WTC11 (cell line): ENCODE data around the gene PDCD10. TPM values are rescaled to one million over a fixed set of nuclear protein-coding genes. Genes with fewer than 3 reads are reported as not detected.

ENCODE experiments used
- ATAC-seq: fragments of 200-7000 bp; cut with Tn5 transposase; 2 replicates; pipeline ENCODE4 v1.10.0; 2021; ENCODE audit warnings: mild to moderate bottlenecking, moderate library complexity
- CTCF ChIA-PET: fragments of 300-600 bp; sonication (Branson Sonifier 250); formaldehyde crosslinking; loops from one replicate; lab custom pipeline; 2021; ENCODE audit warnings: antibody characterized with exemption; lab: Charles Lee
- POLR2A ChIA-PET: fragments of 350-600 bp; sonication (Branson Sonifier 250); formaldehyde crosslinking; loops from one replicate; lab custom pipeline; 2021; ENCODE audit warnings: antibody characterized with exemption; lab: Charles Lee
- DNase-seq: peaks from one replicate; pipeline ENCODE4 v3.0.0; 2021; ENCODE audit warnings: low spot score
- H3K27ac Mint-ChIP-seq: 2 replicates; pipeline ENCODE4 v1.8.0; 2021; ENCODE audit warnings: mixed read lengths
- H3K27me3 Mint-ChIP-seq: 2 replicates; pipeline ENCODE4 v1.8.0; 2021; ENCODE audit warnings: low read depth, mild to moderate bottlenecking, moderate library complexity, mixed read lengths
- H3K36me3 Mint-ChIP-seq: 2 replicates; pipeline ENCODE4 v1.8.0; 2021; ENCODE audit warnings: mixed read lengths
- H3K4me1 Mint-ChIP-seq: 2 replicates; pipeline ENCODE4 v1.8.0; 2022; ENCODE audit warnings: mixed read lengths
- H3K4me3 Mint-ChIP-seq: 2 replicates; pipeline ENCODE4 v1.8.0; 2021; ENCODE audit warnings: mild to moderate bottlenecking, moderate library complexity, mixed read lengths
- H3K9me3 Mint-ChIP-seq: 2 replicates; pipeline ENCODE4 v1.8.0; 2021; ENCODE audit warnings: mixed read lengths
- CREB1 ChIP-seq: sonication (generic); formaldehyde crosslinking; IDR thresholded peaks from 2 replicates; pipeline ENCODE4 v1.8.0; 2023; ENCODE audit warnings: mild to moderate bottlenecking, missing genetic modification reagents
- ELF4 ChIP-seq: sonication (generic); formaldehyde crosslinking; IDR thresholded peaks from 2 replicates; pipeline ENCODE4 v1.8.1; 2022; ENCODE audit warnings: low read depth, mild to moderate bottlenecking, moderate library complexity, missing genetic modification reagents
- FOXJ3 ChIP-seq: sonication (generic); formaldehyde crosslinking; IDR thresholded peaks from 2 replicates; pipeline ENCODE4 v1.9.0; 2021; ENCODE audit warnings: missing genetic modification reagents, mild to moderate bottlenecking, borderline replicate concordance
- FOXK1 ChIP-seq: sonication (generic); formaldehyde crosslinking; IDR thresholded peaks from 2 replicates; pipeline ENCODE4 v1.8.0; 2022; ENCODE audit warnings: mild to moderate bottlenecking, moderate library complexity, missing genetic modification reagents
- GRHL2 ChIP-seq: fragments of 250-450 bp; sonication (Bioruptor Pico); IDR thresholded peaks from 2 replicates; pipeline ENCODE4 v1.8.0; 2022; ENCODE audit warnings: mild to moderate bottlenecking, moderate library complexity; ENCODE audit not compliant: insufficient replicate concordance, severe bottlenecking
- HMGA2 ChIP-seq: fragments of 250-450 bp; sonication (Bioruptor Pico); IDR thresholded peaks from 2 replicates; pipeline ENCODE4 v1.4.0; 2021; ENCODE audit warnings: mild to moderate bottlenecking, moderate library complexity
- IRF2 ChIP-seq: sonication (generic); formaldehyde crosslinking; IDR thresholded peaks from 2 replicates; pipeline ENCODE4 v1.8.0; 2022; ENCODE audit warnings: low read depth, missing genetic modification reagents, borderline replicate concordance
- NR3C1 ChIP-seq: sonication (generic); formaldehyde crosslinking; conservative IDR thresholded peaks from 2 replicates; pipeline ENCODE4 v1.8.1; 2023; ENCODE audit warnings: low read depth, mild to moderate bottlenecking, missing genetic modification reagents
- OVOL2 ChIP-seq: fragments of 250-450 bp; sonication (Bioruptor Pico); IDR thresholded peaks from 2 replicates; pipeline ENCODE4 v1.9.0; 2021; ENCODE audit warnings: mild to moderate bottlenecking, borderline replicate concordance
- SMAD4 ChIP-seq: sonication (generic); formaldehyde crosslinking; IDR thresholded peaks from 2 replicates; pipeline ENCODE4 v1.8.0; 2022; ENCODE audit warnings: mild to moderate bottlenecking, missing genetic modification reagents
- ZNF121 ChIP-seq: sonication (generic); formaldehyde crosslinking; IDR thresholded peaks from 2 replicates; pipeline ENCODE4 v1.8.0; 2023; ENCODE audit warnings: missing genetic modification reagents
- ZNF219 ChIP-seq: sonication (generic); formaldehyde crosslinking; IDR thresholded peaks from 2 replicates; pipeline ENCODE4 v1.8.0; 2023; ENCODE audit warnings: missing genetic modification reagents, mild to moderate bottlenecking, borderline replicate concordance
- ZNF232 ChIP-seq: sonication (generic); formaldehyde crosslinking; IDR thresholded peaks from 2 replicates; pipeline ENCODE4 v1.8.0; 2022; ENCODE audit warnings: mild to moderate bottlenecking, missing genetic modification reagents
- total RNA-seq: library from RNA; stranded (reverse); gene quantifications from 3 replicates; pipeline ENCODE4 v1.2.3, GENCODE V29; 2021
- TF ChIP-seq, protein P1 (sequence below): sonication (generic); formaldehyde crosslinking; IDR thresholded peaks from 2 replicates; pipeline ENCODE4 v1.8.0; 2023; ENCODE audit warnings: missing genetic modification reagents, mild to moderate bottlenecking, borderline replicate concordance
- TF ChIP-seq, protein P2 (sequence below): sonication (generic); formaldehyde crosslinking; IDR thresholded peaks from 2 replicates; pipeline ENCODE4 v1.8.1; 2022; ENCODE audit warnings: mild to moderate bottlenecking, moderate library complexity, missing genetic modification reagents
- TF ChIP-seq, protein P3 (sequence below): sonication (generic); formaldehyde crosslinking; IDR thresholded peaks from 2 replicates; pipeline ENCODE4 v1.8.1; 2022; ENCODE audit warnings: low read depth, mild to moderate bottlenecking, moderate library complexity, missing genetic modification reagents, borderline replicate concordance
- TF ChIP-seq, protein P4 (sequence below): sonication (generic); formaldehyde crosslinking; IDR thresholded peaks from 2 replicates; pipeline ENCODE4 v1.8.0; 2022; ENCODE audit warnings: mild to moderate bottlenecking, missing genetic modification reagents
- TF ChIP-seq, protein P5 (sequence below): sonication (generic); formaldehyde crosslinking; IDR thresholded peaks from 2 replicates; pipeline ENCODE4 v1.8.0; 2023; ENCODE audit warnings: missing genetic modification reagents
- TF ChIP-seq, protein P6 (sequence below): sonication (generic); formaldehyde crosslinking; conservative IDR thresholded peaks from 2 replicates; pipeline ENCODE4 v1.8.1; 2022; ENCODE audit warnings: mild to moderate bottlenecking, missing genetic modification reagents
- TF ChIP-seq, protein P7 (sequence below): sonication (generic); formaldehyde crosslinking; IDR thresholded peaks from 2 replicates; pipeline ENCODE4 v1.8.1; 2023; ENCODE audit warnings: mild to moderate bottlenecking, missing genetic modification reagents, moderate library complexity
- TF ChIP-seq, protein P8 (sequence below): fragments of 250-450 bp; sonication (Bioruptor Pico); conservative IDR thresholded peaks from 2 replicates; pipeline ENCODE4 v1.9.0; 2021; ENCODE audit warnings: mild to moderate bottlenecking

PDCD10 gene
- total RNA-seq, 1 experiment from 2014 or later, result 60.8 TPM

DNA sequence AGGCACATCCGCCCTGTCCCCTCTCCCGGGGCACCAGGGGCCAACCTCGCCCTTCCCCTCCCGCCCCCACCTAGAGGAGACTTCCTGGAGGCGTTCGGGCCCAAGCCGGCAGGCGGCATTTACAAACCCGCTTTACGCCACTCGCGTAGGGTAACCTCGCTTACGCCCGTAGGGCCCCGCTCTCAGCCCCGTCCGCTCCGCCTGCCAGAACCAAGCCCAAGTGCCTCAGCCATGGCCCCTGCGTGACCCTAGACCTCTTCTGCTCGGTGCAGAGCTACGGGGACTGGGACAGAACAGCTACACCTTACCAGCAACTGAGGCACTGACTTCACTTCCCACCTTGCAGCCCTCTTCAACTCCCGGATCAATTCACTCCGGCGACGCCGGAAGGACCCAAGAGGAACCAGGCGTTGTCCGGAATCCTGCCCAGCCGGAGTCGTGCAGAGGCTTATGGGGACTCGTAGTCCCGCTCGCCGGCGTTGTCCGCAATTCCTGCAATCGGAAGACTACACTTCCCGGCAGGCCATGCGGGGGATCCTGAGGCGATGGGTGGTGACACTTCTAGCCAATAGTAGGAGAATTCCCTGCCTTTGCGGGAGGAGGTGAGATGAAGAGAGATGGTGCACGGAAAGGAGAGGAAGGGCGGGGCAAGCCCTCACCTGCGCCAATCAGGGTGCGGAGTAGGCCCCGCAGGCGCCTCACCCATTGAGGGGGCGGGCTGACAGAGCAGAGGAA lies at the start of gene PDCD10 (continued):
- TF ChIP-seq, protein P1, sequence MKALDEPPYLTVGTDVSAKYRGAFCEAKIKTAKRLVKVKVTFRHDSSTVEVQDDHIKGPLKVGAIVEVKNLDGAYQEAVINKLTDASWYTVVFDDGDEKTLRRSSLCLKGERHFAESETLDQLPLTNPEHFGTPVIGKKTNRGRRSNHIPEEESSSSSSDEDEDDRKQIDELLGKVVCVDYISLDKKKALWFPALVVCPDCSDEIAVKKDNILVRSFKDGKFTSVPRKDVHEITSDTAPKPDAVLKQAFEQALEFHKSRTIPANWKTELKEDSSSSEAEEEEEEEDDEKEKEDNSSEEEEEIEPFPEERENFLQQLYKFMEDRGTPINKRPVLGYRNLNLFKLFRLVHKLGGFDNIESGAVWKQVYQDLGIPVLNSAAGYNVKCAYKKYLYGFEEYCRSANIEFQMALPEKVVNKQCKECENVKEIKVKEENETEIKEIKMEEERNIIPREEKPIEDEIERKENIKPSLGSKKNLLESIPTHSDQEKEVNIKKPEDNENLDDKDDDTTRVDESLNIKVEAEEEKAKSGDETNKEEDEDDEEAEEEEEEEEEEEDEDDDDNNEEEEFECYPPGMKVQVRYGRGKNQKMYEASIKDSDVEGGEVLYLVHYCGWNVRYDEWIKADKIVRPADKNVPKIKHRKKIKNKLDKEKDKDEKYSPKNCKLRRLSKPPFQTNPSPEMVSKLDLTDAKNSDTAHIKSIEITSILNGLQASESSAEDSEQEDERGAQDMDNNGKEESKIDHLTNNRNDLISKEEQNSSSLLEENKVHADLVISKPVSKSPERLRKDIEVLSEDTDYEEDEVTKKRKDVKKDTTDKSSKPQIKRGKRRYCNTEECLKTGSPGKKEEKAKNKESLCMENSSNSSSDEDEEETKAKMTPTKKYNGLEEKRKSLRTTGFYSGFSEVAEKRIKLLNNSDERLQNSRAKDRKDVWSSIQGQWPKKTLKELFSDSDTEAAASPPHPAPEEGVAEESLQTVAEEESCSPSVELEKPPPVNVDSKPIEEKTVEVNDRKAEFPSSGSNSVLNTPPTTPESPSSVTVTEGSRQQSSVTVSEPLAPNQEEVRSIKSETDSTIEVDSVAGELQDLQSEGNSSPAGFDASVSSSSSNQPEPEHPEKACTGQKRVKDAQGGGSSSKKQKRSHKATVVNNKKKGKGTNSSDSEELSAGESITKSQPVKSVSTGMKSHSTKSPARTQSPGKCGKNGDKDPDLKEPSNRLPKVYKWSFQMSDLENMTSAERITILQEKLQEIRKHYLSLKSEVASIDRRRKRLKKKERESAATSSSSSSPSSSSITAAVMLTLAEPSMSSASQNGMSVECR, result peak; percentile 11; the same call in 1 of the 2 replicates
- TF ChIP-seq, protein P2, sequence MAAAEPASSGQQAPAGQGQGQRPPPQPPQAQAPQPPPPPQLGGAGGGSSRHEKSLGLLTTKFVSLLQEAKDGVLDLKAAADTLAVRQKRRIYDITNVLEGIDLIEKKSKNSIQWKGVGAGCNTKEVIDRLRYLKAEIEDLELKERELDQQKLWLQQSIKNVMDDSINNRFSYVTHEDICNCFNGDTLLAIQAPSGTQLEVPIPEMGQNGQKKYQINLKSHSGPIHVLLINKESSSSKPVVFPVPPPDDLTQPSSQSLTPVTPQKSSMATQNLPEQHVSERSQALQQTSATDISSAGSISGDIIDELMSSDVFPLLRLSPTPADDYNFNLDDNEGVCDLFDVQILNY, result no peak; the same call in 1 of the 2 replicates

DNA sequence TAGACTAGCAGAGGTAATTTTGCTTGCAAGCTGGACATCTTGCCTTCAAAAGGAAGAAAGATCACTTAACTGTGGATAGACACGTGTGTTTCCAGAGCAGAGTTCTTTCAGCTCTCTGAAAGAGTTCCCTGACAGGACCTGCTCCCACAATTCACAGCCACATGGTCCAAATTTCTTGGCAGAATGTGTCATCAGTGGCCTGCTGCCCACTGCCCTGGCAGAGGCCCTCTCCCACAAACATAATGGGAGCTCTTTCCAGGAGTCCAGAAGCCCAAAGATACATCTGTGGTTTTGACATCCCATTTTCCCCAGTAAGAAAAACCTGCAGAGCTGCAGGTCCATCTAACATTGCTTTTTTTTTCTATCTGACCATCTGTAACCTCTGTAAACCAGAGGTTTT lies 49.1 kb upstream of the PDCD10 start:
- no peaks in the 10 kb centered on the region for H3K27me3 Mint-ChIP-seq
- CTCF ChIA-PET, result interaction anchor here (0.5 kb wide), 1 partner anchor 320 kb away, joined by 3 read pairs; no protein-coding TSS in a partner anchor

DNA sequence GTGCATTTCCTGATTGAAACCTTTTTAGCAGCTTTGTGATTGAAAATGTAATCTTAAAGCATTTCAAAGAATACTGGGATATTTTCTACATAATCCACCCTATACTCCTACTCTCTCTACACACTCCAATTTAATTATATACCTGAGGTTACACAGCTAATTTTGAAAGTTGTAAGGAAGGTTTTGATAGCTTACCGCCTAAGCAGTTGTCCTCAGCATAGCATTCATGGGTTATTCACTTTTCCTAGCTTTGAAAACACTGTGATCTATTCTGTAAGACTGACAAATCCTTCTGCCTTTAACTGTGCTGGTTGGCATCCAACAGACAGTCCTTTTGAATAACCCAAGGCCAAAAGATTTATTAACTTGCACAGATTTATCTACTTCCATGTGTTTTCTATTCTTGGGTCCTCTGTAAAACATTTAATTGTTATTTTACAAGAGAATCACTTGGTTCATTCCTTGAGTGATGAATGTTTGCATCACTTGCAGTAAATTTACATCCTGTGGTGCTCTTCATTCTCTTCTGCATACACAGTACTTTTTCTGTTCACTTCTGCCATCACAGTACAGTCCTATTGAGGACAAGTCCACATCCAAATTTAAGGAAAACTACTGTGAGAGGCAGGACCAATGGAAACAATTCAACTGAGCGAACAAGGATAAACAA lies 45.7 kb upstream of the PDCD10 start:
- H3K9me3 Mint-ChIP-seq, result peaks cover 19% of the 10 kb centered on the region
- peaks cover 17% of the 10 kb centered on the region for H3K4me1 Mint-ChIP-seq
- no peak overlapping the region; the same call in 1 of the 2 replicates for H3K27ac Mint-ChIP-seq
- H3K27me3 Mint-ChIP-seq, result no peaks in the 10 kb centered on the region
- H3K4me3 Mint-ChIP-seq, result no peak overlapping the region
- ATAC-seq (no peak), DNase-seq (no peak)
- TF ChIP-seq ZNF232 (CRISPR knock-in tag) (no peak), ZNF121 (CRISPR knock-in tag) (no peak), ELF4 (CRISPR knock-in tag) (no peak), FOXJ3 (CRISPR knock-in tag) (no peak), ZNF219 (CRISPR knock-in tag) (no peak), GRHL2 (CRISPR knock-in tag) (no peak)
- TF ChIP-seq, protein P3, sequence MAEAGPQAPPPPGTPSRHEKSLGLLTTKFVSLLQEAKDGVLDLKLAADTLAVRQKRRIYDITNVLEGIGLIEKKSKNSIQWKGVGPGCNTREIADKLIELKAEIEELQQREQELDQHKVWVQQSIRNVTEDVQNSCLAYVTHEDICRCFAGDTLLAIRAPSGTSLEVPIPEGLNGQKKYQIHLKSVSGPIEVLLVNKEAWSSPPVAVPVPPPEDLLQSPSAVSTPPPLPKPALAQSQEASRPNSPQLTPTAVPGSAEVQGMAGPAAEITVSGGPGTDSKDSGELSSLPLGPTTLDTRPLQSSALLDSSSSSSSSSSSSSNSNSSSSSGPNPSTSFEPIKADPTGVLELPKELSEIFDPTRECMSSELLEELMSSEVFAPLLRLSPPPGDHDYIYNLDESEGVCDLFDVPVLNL (CRISPR knock-in tag), result no peak
- TF ChIP-seq, protein P4, sequence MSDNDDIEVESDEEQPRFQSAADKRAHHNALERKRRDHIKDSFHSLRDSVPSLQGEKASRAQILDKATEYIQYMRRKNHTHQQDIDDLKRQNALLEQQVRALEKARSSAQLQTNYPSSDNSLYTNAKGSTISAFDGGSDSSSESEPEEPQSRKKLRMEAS (CRISPR knock-in tag), result no peak
- TF ChIP-seq, protein P5, sequence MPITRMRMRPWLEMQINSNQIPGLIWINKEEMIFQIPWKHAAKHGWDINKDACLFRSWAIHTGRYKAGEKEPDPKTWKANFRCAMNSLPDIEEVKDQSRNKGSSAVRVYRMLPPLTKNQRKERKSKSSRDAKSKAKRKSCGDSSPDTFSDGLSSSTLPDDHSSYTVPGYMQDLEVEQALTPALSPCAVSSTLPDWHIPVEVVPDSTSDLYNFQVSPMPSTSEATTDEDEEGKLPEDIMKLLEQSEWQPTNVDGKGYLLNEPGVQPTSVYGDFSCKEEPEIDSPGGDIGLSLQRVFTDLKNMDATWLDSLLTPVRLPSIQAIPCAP (CRISPR knock-in tag), result no peak
- TF ChIP-seq, protein P6, sequence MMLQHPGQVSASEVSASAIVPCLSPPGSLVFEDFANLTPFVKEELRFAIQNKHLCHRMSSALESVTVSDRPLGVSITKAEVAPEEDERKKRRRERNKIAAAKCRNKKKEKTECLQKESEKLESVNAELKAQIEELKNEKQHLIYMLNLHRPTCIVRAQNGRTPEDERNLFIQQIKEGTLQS, result no peak
- H3K36me3 Mint-ChIP-seq, result peaks cover 11% of the 10 kb centered on the region
- ChIA-PET POLR2A (no interaction called here), CTCF (interaction anchor here (2.3 kb wide), 1 partner anchor 101 kb away, joined by 6 read pairs; no protein-coding TSS in a partner anchor)

More for the DNA sequence above, 49.1 kb upstream of the PDCD10 start:
- DNase-seq (no peak), ATAC-seq (no peak)
- peaks cover 18% of the 10 kb centered on the region for H3K4me1 Mint-ChIP-seq
- no peaks in the 10 kb centered on the region for H3K9me3 Mint-ChIP-seq
- H3K36me3 Mint-ChIP-seq, result no peaks in the 10 kb centered on the region
- no peak overlapping the region for H3K27ac Mint-ChIP-seq
- no peak overlapping the region for H3K4me3 Mint-ChIP-seq
- TF ChIP-seq, protein P7, sequence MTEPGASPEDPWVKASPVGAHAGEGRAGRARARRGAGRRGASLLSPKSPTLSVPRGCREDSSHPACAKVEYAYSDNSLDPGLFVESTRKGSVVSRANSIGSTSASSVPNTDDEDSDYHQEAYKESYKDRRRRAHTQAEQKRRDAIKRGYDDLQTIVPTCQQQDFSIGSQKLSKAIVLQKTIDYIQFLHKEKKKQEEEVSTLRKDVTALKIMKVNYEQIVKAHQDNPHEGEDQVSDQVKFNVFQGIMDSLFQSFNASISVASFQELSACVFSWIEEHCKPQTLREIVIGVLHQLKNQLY, result no peak
- TF ChIP-seq ZNF121 (CRISPR knock-in tag), result no peak
- TF ChIP-seq, protein P8, sequence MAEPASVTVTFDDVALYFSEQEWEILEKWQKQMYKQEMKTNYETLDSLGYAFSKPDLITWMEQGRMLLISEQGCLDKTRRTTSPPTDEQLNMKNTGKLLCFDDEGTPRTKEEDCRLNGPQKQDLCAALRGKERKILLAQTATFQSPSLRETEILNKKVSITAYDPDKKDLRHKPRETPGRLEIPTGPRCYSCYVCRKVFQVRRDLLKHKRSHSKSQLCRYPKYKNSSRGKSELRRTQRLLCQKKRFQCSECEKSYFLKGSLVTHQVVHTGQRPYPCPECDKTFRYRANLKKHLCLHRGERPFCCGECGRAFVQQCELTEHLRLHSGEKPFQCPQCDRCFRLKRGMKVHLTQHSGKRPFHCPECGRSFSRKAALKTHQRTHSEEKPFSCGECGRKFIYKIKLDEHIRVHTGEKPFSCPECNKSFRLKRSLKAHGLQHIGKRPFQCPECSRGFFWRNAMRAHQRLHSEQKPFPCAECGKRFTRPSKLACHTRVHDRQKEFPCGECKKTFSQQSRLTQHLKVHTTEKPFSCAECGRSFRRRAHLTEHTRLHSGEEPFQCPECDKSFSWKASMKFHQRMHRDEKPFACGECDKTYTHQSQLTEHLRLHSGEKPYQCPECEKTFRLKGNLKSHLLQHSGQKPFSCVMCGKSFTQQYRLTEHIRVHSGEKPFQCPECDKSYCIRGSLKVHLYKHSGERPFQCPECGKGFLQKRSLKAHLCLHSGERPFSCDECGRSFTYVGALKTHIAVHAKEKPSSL (CRISPR knock-in tag), result no peak
- TF ChIP-seq FOXK1 (CRISPR knock-in tag), result no peak
- no peak for TF ChIP-seq FOXJ3 (CRISPR knock-in tag)
- TF ChIP-seq HMGA2 (CRISPR knock-in tag), result no peak
- TF ChIP-seq OVOL2, result no peak
- TF ChIP-seq NR3C1 (CRISPR knock-in tag), result no peak
- no peak for TF ChIP-seq IRF2 (CRISPR knock-in tag)
- no peak for TF ChIP-seq CREB1 (CRISPR knock-in tag)
- no peak for TF ChIP-seq SMAD4 (CRISPR knock-in tag)
- POLR2A ChIA-PET, result interaction anchor here (1.0 kb wide), 1 partner anchor 9 kb away, joined by 3 read pairs; no protein-coding TSS in a partner anchor
